ENCODE measurements around the gene RBM44. TPM values are rescaled to one million over a fixed set of nuclear protein-coding genes. Genes with fewer than 3 reads are reported as not detected.
"Not testable (repeated sequence)": the region's sequence is repeated elsewhere in the genome, so short reads cannot be mapped to it uniquely, and the experiment has no call there.

The RBM44 gene
- total RNA-seq, 3 donors from 2014 or later = 0.07 to 1.1 (median 0.35) TPM

- TF ChIP-seq, protein P1, sequence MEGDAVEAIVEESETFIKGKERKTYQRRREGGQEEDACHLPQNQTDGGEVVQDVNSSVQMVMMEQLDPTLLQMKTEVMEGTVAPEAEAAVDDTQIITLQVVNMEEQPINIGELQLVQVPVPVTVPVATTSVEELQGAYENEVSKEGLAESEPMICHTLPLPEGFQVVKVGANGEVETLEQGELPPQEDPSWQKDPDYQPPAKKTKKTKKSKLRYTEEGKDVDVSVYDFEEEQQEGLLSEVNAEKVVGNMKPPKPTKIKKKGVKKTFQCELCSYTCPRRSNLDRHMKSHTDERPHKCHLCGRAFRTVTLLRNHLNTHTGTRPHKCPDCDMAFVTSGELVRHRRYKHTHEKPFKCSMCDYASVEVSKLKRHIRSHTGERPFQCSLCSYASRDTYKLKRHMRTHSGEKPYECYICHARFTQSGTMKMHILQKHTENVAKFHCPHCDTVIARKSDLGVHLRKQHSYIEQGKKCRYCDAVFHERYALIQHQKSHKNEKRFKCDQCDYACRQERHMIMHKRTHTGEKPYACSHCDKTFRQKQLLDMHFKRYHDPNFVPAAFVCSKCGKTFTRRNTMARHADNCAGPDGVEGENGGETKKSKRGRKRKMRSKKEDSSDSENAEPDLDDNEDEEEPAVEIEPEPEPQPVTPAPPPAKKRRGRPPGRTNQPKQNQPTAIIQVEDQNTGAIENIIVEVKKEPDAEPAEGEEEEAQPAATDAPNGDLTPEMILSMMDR (IDR thresholded peaks at IDR 0.05) = no peak
- Histone ChIP-seq H3K4me3 (no peak overlapping the region), H3K9me3 (no peaks in the 10 kb centered on the region), H3K4me1 (ENCODE audit: low read depth) (peaks cover 26% of the 10 kb centered on the region), H3K36me3 (ENCODE audit: low read depth) (no peaks in the 10 kb centered on the region)
- DNase-seq = no peak
- ATAC-seq = no peak
- intact Hi-C loops (cut with DNase I, micrococcal nuclease) = no loop called here
These were observed 65.9 kb downstream of the RBM44 start for GRCh38 chr2:237864444-237864931.

DNA sequence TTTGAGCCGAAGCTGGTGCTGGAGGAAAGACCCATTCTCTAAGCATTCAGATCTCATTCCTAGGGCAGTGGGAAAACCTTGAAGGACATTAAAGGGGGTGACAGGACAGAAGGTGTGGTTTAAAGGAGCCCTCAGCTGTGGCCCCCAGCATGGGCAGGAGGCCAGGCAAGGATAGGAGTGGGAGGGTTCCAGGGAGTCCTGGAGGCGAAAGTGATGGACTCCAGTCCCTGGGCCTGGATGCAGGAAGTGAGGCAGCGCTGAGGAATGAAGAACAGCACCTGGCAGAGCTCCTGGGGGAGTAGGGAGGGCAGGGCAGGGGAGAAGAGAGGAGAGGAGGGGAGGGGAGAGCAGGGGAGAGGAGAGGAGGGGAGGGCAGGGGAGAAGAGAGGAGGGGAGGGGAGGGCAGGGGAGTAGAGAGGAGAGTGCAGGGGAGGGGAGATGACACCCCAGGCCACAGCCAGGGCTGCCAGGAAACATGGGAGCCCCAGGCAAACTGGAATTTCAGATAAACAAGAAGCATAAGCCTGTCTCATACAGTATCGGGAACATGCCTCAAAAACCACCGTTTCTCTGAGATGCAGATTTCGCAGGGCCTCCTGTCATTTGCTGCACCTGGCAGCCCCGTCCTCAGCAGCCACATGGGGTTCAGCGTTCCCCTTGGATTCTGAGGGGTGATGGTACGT, 66.5 kb downstream of the RBM44 start:
- Histone ChIP-seq H3K36me3 (ENCODE audit: low read depth) (no peaks in the 10 kb centered on the region), H3K9me3 (no peaks in the 10 kb centered on the region), H3K4me3 (no peak overlapping the region), H3K4me1 (ENCODE audit: low read depth) (peaks cover 20% of the 10 kb centered on the region)
- no peak for DNase-seq
- TF ChIP-seq, protein P1 (IDR thresholded peaks at IDR 0.05) = no peak
- intact Hi-C loops (cut with DNase I, micrococcal nuclease) = no loop called here
- ATAC-seq = no peak

DNA sequence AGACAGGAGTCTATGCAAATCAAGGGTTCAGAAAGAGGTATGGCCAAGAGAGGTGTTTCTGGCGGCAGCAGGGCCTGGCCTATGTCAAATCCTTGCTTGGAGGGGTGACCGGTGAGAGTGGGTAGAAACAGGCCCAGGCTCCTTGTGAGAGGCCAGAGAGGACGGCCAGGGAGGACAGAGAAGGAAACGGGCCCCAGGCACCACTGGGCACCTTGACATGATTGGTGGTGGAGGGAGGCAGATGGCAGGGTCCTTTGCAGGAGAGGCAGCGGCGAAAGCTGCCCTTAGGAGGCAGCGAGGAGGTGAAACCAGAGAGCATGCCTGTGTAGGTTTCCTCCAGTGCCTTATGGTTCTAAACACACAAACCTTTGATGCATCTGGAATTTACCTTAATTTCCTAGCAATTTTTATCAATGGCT, 67.1 kb downstream of the RBM44 start:
- intact Hi-C loops (cut with DNase I, micrococcal nuclease) = no loop called here
- H3K4me3 ChIP-seq = no peak overlapping the region
- H3K4me1 ChIP-seq (ENCODE audit: low read depth) = peaks cover 16% of the 10 kb centered on the region
- no peaks in the 10 kb centered on the region for H3K9me3 ChIP-seq
- no peaks in the 10 kb centered on the region for H3K36me3 ChIP-seq (ENCODE audit: low read depth)
- ATAC-seq (no peak), DNase-seq (no peak)
- TF ChIP-seq, protein P1 (IDR thresholded peaks at IDR 0.05) = no peak

DNA sequence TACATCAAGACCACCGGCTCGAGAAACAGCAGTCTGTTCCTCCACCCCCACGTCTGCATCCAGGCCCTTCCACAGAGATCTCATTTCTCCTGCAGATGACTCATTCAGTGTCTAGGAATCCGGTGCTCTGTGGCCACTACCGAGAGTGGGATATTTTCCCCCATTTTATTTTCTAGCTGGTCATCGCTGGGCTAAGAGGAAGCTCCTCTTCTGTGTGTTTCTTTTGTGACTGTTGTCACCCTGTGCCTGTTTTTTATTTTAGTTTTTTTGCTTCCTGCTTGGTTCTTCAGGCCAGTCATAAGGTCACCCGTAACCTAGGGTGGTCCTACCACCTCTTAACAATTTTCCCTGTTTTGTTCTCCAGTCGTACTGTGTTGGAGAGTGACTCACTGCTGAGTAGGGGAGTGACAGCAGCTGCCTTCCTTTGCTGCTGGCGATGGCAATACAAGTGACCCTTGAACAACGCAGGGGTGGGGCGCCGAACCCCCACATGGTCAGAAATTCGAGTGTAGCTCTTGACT, 67.6 kb downstream of the RBM44 start:
- TF ChIP-seq, protein P1 (IDR thresholded peaks at IDR 0.05) = no peak
- H3K4me3 ChIP-seq = no peak overlapping the region
- H3K36me3 ChIP-seq (ENCODE audit: low read depth) = no peaks in the 10 kb centered on the region
- ATAC-seq (no peak), DNase-seq (no peak)
- H3K9me3 ChIP-seq = no peaks in the 10 kb centered on the region
- intact Hi-C loops (cut with DNase I, micrococcal nuclease) = no loop called here
- peaks cover 11% of the 10 kb centered on the region for H3K4me1 ChIP-seq (ENCODE audit: low read depth)

DNA sequence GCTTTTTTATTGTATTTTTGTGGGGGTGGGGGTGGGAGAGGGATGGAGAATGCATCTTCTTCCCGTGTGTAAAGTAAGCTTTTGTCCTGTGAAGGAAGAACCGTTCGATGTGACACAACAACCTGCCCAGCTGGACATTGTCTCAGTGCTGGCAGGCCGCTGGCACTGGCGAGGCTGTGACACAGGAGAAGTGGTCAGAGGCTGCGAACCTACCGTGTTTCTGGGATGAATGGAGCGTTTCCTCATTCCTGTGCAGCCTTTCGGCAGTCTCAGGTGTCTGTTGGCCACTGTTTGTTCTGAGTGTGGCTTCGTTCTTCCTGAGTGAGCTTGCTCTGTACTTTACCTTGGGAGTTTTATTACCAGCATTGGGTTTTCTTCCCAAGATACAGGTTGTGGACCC, 68.9 kb downstream of the RBM44 start:
- intact Hi-C loops (cut with DNase I, micrococcal nuclease) = no loop called here
- DNase-seq = peak in 1 of 3 donors; percentile 21

GRCh38 chr2:237868074-237868473, 69.5 kb downstream of the RBM44 start:
- intact Hi-C loops (cut with DNase I, micrococcal nuclease); H3K36me3 ChIP-seq (ENCODE audit: low read depth); H3K9me3 ChIP-seq; H3K4me1 ChIP-seq (ENCODE audit: low read depth); DNase-seq; H3K4me3 ChIP-seq; ATAC-seq: not testable (repeated sequence)

More for the DNA sequence above, 68.9 kb downstream of the RBM44 start:
- no peak for ATAC-seq
- Histone ChIP-seq H3K9me3 (no peaks in the 10 kb centered on the region), H3K4me3 (no peak overlapping the region), H3K36me3 (ENCODE audit: low read depth) (no peaks in the 10 kb centered on the region), H3K4me1 (ENCODE audit: low read depth) (no peaks in the 10 kb centered on the region)
- TF ChIP-seq, protein P1 (IDR thresholded peaks at IDR 0.05) = no peak
